Activated CD8-positive, alpha-beta T cell treated with anti-CD3 and anti-CD28 coated beads, Interleukin-2, amount 10 ng/mL, durations not matched to agents 7 days and 5 days (primary cell): Measurements from ENCODE around the gene SMG6. TPM values are rescaled to one million over a fixed set of nuclear protein-coding genes. Genes with fewer than 3 reads are reported as not detected.

Experiments used
- ATAC-seq: fragments of 150-1000 bp; cut with Tn5 transposase; one replicate; pipeline ENCODE4 v1.10.0; 2021; ENCODE audit warnings: moderate library complexity
- CTCF ChIA-PET: fragments of 350-600 bp; sonication (Branson Sonifier 250); formaldehyde crosslinking; loops from one replicate; lab custom pipeline; 2021; ENCODE audit warnings: antibody characterized with exemption; lab: Charles Lee
- POLR2A ChIA-PET: fragments of 350-600 bp; sonication (Branson Sonifier 250); formaldehyde crosslinking; loops from one replicate; lab custom pipeline; 2021; ENCODE audit warnings: antibody characterized with exemption; lab: Charles Lee
- DNase-seq: peaks from one replicate; pipeline ENCODE4 v3.0.0-alpha.2; 2020
- H3K27ac Mint-ChIP-seq: one replicate; pipeline ENCODE4 v1.8.0; 2021; ENCODE audit warnings: mild to moderate bottlenecking, mixed read lengths
- H3K27me3 Mint-ChIP-seq: one replicate; pipeline ENCODE4 v1.8.0; 2021; ENCODE audit warnings: low read depth, mixed read lengths
- H3K36me3 Mint-ChIP-seq: one replicate; pipeline ENCODE4 v1.8.0; 2021; ENCODE audit warnings: low read depth, mixed read lengths
- H3K4me1 Mint-ChIP-seq: one replicate; pipeline ENCODE4 v1.8.0; 2021; ENCODE audit warnings: low read depth, mixed read lengths
- H3K4me3 Mint-ChIP-seq: one replicate; pipeline ENCODE4 v1.8.0; 2021; ENCODE audit warnings: mild to moderate bottlenecking, mixed read lengths
- H3K9me3 Mint-ChIP-seq: one replicate; pipeline ENCODE4 v1.8.0; 2022; ENCODE audit warnings: mixed read lengths; ENCODE audit not compliant: insufficient read depth
- total RNA-seq, 2 experiments: library from RNA; stranded (reverse); gene quantifications; one replicate each; pipeline ENCODE4 v1.2.3, GENCODE V29; 2021

The SMG6 gene
- total RNA-seq, 2 experiments from 2014 or later = 49.8 to 55.9 TPM

DNA sequence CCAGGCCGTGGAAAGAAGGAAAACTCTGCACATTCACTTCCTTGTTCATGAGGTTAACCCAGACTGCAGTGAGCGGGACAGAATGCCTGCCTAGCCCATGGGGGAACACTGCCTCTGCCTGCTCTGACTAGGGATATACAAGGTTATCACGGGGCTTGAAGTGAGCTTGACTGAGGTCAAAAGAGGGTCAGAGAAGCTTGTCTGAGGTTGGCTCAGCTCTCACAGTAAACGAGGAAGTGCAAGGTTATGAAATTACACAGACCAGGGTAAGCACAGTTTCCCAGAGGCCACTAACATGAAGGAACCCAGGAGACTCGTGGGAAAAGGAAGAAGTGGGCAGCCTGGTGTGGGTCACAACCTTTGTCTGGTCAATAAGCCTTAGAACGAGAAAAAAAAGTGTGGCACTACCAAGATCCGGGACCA lies 220.0 kb downstream of the SMG6 start:
- peaks cover 75% of the 10 kb centered on the region for H3K4me1 Mint-ChIP-seq
- CTCF ChIA-PET = interaction anchor here (0.8 to 1.5 kb wide), 5 partner anchors 11 to 161 kb away, joined by 3 to 5 read pairs (median 3); no protein-coding TSS in a partner anchor
- H3K36me3 Mint-ChIP-seq = peaks cover 62% of the 10 kb centered on the region
- no peak overlapping the region for H3K4me3 Mint-ChIP-seq
- DNase-seq (no peak), ATAC-seq (no peak)
- peak overlapping the region; percentile 41 for H3K27ac Mint-ChIP-seq
- no peaks in the 10 kb centered on the region for H3K27me3 Mint-ChIP-seq
- POLR2A ChIA-PET = interaction anchor here (1.5 to 1.6 kb wide), 2 partner anchors 9 to 12 kb away, joined by 4 to 6 read pairs; no protein-coding TSS in a partner anchor
- H3K9me3 Mint-ChIP-seq = no peaks in the 10 kb centered on the region

DNA sequence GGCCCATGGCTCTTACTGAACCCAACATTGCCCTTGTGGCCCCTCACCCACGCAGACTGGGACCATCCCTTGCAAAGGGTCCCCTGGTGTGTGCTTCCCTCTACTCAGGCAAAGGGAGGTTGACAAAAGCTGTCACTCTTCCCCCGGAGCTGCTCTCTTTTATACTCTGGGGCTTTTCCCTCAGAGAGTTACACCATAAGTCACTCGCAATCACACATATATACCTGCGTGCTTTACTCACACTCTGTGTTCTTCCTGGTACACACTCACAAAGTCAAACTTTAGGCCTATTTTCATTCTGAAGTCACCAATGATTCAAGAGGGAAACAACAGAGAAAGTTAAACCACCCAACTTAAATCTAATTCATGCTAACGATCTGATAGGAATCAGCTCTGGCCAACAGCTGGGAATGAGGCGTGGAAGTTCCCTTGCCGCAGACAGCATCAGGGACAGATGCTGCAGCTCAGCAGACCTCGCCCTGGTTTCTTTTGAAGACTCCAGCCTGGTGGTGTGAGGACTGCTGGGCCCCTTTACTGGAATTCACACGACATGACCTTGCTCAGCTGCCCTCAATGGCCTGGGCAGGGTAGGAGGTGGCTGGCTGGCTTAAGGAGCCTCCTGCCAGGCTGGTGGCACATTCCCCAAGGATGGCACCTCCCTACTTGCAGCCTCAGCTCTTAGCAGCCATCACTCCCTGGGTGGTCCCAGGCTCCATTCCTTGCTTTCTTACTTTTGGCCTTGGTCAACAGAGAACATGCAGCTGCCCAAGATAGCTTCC lies 221.4 kb downstream of the SMG6 start:
- Mint-ChIP-seq H3K9me3 (no peaks in the 10 kb centered on the region), H3K36me3 (peaks cover 66% of the 10 kb centered on the region), H3K27ac (peak overlapping the region; percentile 66), H3K27me3 (no peaks in the 10 kb centered on the region), H3K4me1 (peaks cover 60% of the 10 kb centered on the region), H3K4me3 (no peak overlapping the region)
- CTCF ChIA-PET = interaction anchor here (0.8 to 2.4 kb wide), 11 partner anchors 9 to 966 kb away, joined by 3 to 15 read pairs (median 3); no protein-coding TSS in a partner anchor
- ATAC-seq (no peak), DNase-seq (no peak)
- POLR2A ChIA-PET = interaction anchor here (1.5 to 2.6 kb wide), 3 partner anchors 8 to 18 kb away, joined by 4 to 7 read pairs (median 6); no protein-coding TSS in a partner anchor

DNA sequence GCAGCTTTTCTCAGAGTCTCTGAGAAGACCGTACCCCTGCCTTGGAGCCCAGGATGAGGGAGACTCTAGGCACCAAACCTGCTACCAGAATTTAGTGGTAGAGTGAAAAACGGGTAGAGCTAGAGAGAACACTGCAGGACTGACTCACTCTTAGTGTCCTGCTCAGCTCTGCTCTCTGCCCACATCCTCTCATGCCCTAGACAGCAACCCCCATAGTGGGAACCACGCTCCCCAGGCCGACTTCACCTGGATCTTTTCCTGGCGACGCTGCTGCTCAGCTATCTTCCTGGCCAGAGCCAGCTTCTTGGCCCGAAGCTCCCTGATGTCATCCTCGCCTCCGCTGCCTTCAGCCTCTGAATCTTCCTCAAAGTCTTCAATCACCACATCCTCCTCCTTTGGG lies 222.0 kb downstream of the SMG6 start:
- CTCF ChIA-PET = interaction anchor here (0.8 to 2.4 kb wide), 8 partner anchors 9 to 201 kb away, joined by 3 to 15 read pairs (median 4); no protein-coding TSS in a partner anchor
- Mint-ChIP-seq H3K27ac (peak overlapping the region; percentile 66), H3K4me1 (peaks cover 54% of the 10 kb centered on the region), H3K9me3 (no peaks in the 10 kb centered on the region), H3K27me3 (no peaks in the 10 kb centered on the region), H3K36me3 (peaks cover 65% of the 10 kb centered on the region), H3K4me3 (no peak overlapping the region)
- POLR2A ChIA-PET = interaction anchor here (1.5 to 2.6 kb wide), 2 partner anchors 9 to 17 kb away, joined by 4 to 7 read pairs; no protein-coding TSS in a partner anchor
- ATAC-seq (peak; percentile 62), DNase-seq (no peak)

DNA sequence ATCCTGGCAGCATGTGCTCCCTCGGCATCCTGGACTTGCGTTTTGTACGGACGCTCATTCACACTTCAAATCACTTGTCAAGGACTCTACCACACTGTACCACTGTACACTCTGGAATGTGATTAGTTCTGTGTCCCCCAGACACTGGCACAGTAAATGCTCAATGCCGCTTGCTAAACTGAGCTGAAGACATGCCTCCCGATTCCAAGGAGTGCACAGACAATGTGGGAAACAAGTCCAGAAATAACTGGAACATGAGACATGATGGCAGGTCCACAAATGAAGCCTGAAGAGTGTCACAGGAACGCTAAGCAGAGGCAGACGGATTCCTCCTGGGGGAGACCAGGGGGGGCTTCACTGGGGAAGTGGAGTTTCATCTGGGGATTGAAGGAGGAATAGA lies 226.5 kb downstream of the SMG6 start:
- POLR2A ChIA-PET = no interaction called here
- H3K27ac Mint-ChIP-seq = no peak overlapping the region
- H3K36me3 Mint-ChIP-seq = peaks cover 64% of the 10 kb centered on the region
- DNase-seq = no peak
- peaks cover 35% of the 10 kb centered on the region for H3K4me1 Mint-ChIP-seq
- H3K27me3 Mint-ChIP-seq = no peaks in the 10 kb centered on the region
- no peak for ATAC-seq
- CTCF ChIA-PET = interaction anchor here (0.9 to 1.3 kb wide), 2 partner anchors 12 to 13 kb away, joined by 3 to 5 read pairs; no protein-coding TSS in a partner anchor
- no peak overlapping the region for H3K4me3 Mint-ChIP-seq
- H3K9me3 Mint-ChIP-seq = no peaks in the 10 kb centered on the region

DNA sequence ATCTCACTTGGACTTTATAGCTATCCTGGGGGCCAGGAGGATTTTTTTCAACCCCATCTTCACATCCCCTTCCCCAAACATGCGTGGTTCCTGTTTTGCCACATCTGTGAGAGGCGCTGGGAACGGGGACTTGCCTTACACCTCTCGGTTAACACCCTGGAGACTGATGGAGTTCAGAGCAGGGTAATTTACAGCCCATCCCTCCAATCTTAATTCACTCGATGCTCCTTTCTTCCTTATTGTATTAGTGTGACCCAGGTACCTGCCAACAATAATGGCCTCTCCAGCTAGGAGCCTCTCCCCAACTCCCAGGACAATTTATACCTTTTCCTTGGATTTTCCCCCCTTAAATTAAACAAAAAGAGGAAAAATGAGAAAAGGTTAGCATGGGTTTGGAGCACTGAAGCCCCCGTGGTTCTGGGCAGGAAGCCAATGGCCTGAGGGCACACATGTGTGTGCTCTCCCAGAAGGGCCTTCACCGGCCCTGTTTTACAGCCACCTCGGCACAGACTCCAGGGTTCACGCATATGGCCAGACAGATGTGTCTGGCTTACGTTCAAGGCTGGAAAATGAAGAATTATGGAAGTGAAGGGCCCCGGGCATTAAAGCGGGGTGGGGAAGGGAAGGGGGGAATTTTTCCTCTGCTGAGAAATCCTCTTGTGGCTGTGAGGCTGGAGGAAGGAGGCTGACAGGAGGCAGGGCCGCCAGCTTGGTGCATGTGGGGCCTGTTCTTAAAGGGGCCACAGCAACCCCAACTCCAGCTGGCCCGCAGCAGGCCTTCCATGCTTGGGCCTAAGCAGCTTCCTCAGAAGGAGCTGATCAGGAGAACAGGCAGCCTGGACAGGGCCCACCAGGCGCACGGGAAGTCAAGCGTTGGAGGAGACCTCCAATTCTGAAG lies 227.2 kb downstream of the SMG6 start:
- Mint-ChIP-seq H3K27ac (no peak overlapping the region), H3K4me3 (no peak overlapping the region), H3K36me3 (peaks cover 63% of the 10 kb centered on the region), H3K4me1 (peaks cover 33% of the 10 kb centered on the region), H3K27me3 (no peaks in the 10 kb centered on the region), H3K9me3 (no peaks in the 10 kb centered on the region)
- DNase-seq (no peak), ATAC-seq (no peak)
- ChIA-PET POLR2A (interaction anchor here (1.1 to 1.3 kb wide), 2 partner anchors 9 to 22 kb away, joined by 4 to 5 read pairs; partner anchors contain the start of gene HIC1), CTCF (interaction anchor here (0.9 to 1.7 kb wide), 3 partner anchors 12 to 13 kb away, joined by 3 to 5 read pairs (median 3); no protein-coding TSS in a partner anchor)

DNA sequence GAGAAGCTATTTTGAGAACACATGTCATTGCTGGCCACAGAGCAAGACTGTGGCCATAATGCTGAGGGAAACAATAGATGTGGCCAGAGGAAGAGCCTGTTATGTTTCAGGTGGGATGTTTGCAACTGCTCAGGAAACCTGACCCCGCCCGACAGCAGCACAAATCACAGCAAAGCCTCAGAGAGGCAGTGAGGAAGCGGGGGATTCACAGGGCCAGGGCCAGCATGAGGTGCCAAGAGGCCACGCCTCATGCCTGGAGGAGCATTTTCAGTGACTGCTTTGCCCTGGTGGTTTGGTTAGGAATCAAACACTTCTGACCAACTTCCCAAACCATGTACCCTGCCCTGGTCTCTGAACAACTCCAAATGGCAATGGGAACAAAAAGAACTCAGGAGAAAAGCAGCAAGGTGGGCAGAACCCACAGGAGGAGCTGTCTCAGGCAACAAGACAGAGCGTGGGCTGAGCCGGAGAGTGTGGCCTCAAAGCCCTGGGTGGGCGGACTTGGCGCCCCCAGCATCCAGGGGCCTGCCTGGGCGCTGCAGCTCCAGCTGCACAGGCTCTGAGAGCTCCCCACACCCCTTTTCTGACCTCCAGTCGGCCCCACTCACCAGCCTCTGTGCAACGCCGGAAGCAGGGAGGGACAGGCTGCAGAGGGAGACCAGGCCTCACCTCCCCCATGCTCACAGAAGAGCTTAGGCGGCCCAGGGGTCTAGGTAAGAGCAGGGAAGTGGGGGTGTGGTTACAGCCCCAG lies 228.1 kb downstream of the SMG6 start:
- peak overlapping the region; percentile 56 for H3K27ac Mint-ChIP-seq
- ATAC-seq (peak; percentile 55), DNase-seq (no peak)
- H3K27me3 Mint-ChIP-seq = no peaks in the 10 kb centered on the region
- H3K9me3 Mint-ChIP-seq = no peaks in the 10 kb centered on the region
- peaks cover 63% of the 10 kb centered on the region for H3K36me3 Mint-ChIP-seq
- POLR2A ChIA-PET = interaction anchor here (0.6 to 1.3 kb wide), 4 partner anchors 8 to 209 kb away, joined by 4 to 6 read pairs (median 4); partner anchors contain the start of gene HIC1
- no peak overlapping the region for H3K4me3 Mint-ChIP-seq
- H3K4me1 Mint-ChIP-seq = peaks cover 36% of the 10 kb centered on the region
- CTCF ChIA-PET = interaction anchor here (1.7 to 2.2 kb wide), 2 partner anchors 14 to 170 kb away, joined by 3 to 8 read pairs; no protein-coding TSS in a partner anchor

DNA sequence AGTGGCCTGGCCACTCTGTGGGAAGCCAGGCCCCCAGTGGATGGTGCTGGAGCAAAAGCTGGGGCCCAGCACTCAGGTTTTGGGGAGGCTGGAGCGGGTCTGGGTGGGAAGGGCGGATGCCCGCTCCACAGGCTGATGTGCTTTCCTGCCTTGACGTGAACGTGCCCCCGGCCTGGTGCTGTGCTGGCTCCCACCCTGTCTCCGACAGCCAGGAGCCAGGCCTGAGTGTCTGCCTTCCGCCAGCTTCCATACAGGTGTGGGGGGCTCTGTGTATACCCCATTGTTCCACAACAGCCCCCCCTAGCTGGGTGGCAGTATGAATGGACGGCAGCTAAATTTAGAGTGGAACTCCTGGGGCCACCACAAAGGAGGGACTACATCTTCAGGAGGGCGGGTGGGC lies 228.7 kb downstream of the SMG6 start:
- H3K27me3 Mint-ChIP-seq = no peaks in the 10 kb centered on the region
- ChIA-PET POLR2A (interaction anchor here (1.0 to 1.1 kb wide), 2 partner anchors 9 to 20 kb away, joined by 4 to 5 read pairs; partner anchors contain the start of gene HIC1), CTCF (interaction anchor here (0.8 to 2.2 kb wide), 3 partner anchors 11 to 170 kb away, joined by 3 to 8 read pairs (median 4); no protein-coding TSS in a partner anchor)
- peaks cover 42% of the 10 kb centered on the region for H3K4me1 Mint-ChIP-seq
- no peak for DNase-seq
- no peak for ATAC-seq
- H3K9me3 Mint-ChIP-seq = no peaks in the 10 kb centered on the region
- H3K27ac Mint-ChIP-seq = no peak overlapping the region
- H3K36me3 Mint-ChIP-seq = peaks cover 63% of the 10 kb centered on the region
- H3K4me3 Mint-ChIP-seq = no peak overlapping the region

DNA sequence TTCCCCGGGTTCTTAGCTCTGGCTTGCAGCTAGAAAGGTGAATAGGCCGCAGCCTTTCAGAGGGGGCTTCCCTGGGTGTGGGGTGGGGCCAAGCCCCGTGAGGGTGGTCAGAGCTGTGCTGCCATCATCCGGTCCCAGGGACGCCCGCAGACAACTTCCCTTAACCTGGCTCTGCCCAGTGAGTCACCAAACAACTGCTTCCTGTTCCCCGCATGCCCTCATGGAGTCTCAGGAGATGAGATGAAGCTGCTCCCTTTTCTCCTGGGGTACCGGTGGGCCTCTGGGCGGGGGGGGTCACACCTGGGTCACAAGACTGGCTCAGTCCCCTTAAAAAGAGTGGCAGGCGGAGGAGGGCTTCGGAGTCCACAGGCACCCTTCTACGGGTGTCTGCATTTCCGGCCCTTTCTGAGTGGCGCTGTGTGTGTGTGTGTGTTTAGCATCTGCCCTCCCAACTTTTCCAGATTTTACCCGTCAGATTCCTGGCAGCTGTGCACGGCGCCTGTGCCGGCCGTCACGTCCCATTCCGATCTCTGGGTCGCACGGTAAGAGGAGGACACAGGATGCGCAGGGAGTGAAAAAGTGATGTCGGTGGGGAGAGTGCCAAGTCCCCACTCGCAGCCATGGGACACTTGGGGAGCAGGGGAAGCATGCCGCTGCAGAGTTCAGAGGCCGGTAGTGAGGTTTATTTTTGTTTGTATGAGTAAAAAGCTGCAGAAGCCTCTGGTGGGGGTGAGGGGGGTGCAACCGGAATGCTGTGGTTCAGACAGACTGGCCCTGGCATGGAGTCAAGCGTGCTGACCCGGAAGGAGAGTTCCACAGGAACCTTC lies 231.9 kb downstream of the SMG6 start:
- ChIA-PET POLR2A (interaction anchor here (0.8 to 2.2 kb wide), 4 partner anchors 12 to 24 kb away, joined by 3 to 8 read pairs (median 4); partner anchors contain the start of gene HIC1), CTCF (interaction anchor here (1.0 to 4.6 kb wide), 5 partner anchors 10 to 173 kb away, joined by 3 to 47 read pairs (median 5); no protein-coding TSS in a partner anchor)
- no peaks in the 10 kb centered on the region for H3K27me3 Mint-ChIP-seq
- no peak overlapping the region for H3K4me3 Mint-ChIP-seq
- ATAC-seq (no peak), DNase-seq (no peak)
- H3K9me3 Mint-ChIP-seq = no peaks in the 10 kb centered on the region
- H3K4me1 Mint-ChIP-seq = peaks cover 74% of the 10 kb centered on the region
- peak overlapping the region; percentile 15 for H3K27ac Mint-ChIP-seq
- H3K36me3 Mint-ChIP-seq = peaks cover 68% of the 10 kb centered on the region

DNA sequence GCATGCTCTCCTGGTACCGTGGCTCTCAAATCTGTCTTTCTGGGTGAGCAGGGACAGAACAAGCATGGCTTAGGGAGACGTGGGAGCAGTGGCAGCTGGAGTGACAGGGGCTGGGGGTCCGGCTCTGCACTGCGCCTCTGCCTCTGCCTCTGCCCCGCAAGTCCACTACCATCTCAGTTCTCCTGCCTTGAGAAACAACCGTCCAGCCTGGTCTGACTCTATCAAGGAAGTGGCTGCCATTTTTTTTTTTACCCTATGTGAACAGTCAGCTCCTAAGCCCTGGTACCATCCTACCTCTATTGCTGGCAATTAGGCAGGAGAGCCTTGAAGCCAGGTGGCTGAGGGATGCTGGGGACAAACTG lies 232.6 kb downstream of the SMG6 start:
- ATAC-seq (no peak), DNase-seq (no peak)
- H3K27me3 Mint-ChIP-seq = no peaks in the 10 kb centered on the region
- H3K27ac Mint-ChIP-seq = peak overlapping the region; percentile 59
- H3K36me3 Mint-ChIP-seq = peaks cover 67% of the 10 kb centered on the region
- no peak overlapping the region for H3K4me3 Mint-ChIP-seq
- ChIA-PET CTCF (interaction anchor here (1.2 to 4.6 kb wide), 4 partner anchors 12 to 174 kb away, joined by 3 to 47 read pairs (median 9); no protein-coding TSS in a partner anchor), POLR2A (interaction anchor here (0.8 to 2.2 kb wide), 4 partner anchors 12 to 18 kb away, joined by 3 to 8 read pairs (median 4); partner anchors contain the start of gene HIC1)
- H3K9me3 Mint-ChIP-seq = no peaks in the 10 kb centered on the region
- H3K4me1 Mint-ChIP-seq = peaks cover 72% of the 10 kb centered on the region
